Heart right ventricle (tissue), 16 donors: ENCODE measurements around the gene STATH. TPM values are rescaled to one million over a fixed set of nuclear protein-coding genes. Genes with fewer than 3 reads are reported as not detected.
"Not testable (repeated sequence)": the region's sequence is repeated elsewhere in the genome, so short reads cannot be mapped to it uniquely, and the experiment has no call there.

ENCODE experiments used
- ATAC-seq, 8 donors: fragments of 200-7000 bp; cut with Tn5 transposase; one replicate each; pipeline ENCODE4 v1.9.1; 2020; ENCODE audit warnings: mild to moderate bottlenecking in 8 of 8, moderate library complexity in 8 of 8, moderate number of reproducible peaks in 1 of 8
- DNase-seq, 2 donors: peaks; one replicate each; pipeline ENCODE4 v3.0.0-alpha.2; 2020
- H3K27ac ChIP-seq, 10 donors: fragments of 200-600 bp; sonication (generic) in 2 of 10; one replicate each; pipeline versions ENCODE4 v1.5.0 to v1.8.0; 2020 to 2022; ENCODE audit warnings: mild to moderate bottlenecking in 3 of 10
- H3K27me3 ChIP-seq, 7 donors: fragments of 200-600 bp; one replicate each; pipeline ENCODE4 v1.8.0; 2021 to 2022; ENCODE audit warnings: mild to moderate bottlenecking in 2 of 7
- H3K36me3 ChIP-seq, 9 donors: fragments of 200-600 bp; sonication (generic) in 1 of 9; one replicate each; pipeline versions ENCODE4 v1.5.0 to v1.8.0; 2020 to 2022; ENCODE audit warnings: mild to moderate bottlenecking in 2 of 9
- H3K4me1 ChIP-seq, 9 donors: fragments of 200-600 bp; sonication (generic) in 1 of 9; one replicate each; pipeline versions ENCODE4 v1.5.0 to v1.8.0; 2020 to 2022; ENCODE audit warnings: mild to moderate bottlenecking in 4 of 9
- H3K4me3 ChIP-seq, 10 donors: fragments of 200-600 bp; sonication (generic) in 2 of 10; one replicate each; pipeline versions ENCODE4 v1.5.0 to v1.8.0; 2020 to 2022; ENCODE audit warnings: mild to moderate bottlenecking in 7 of 10, moderate library complexity in 2 of 10
- H3K9me3 ChIP-seq, 11 donors: fragments of 200-600 bp in 10 of 11; sonication (generic) in 2 of 11; one replicate each; pipeline versions ENCODE4 v1.5.0 to v1.8.0; 2013 to 2022; ENCODE audit warnings: mild to moderate bottlenecking in 2 of 11, control low read depth in 1 of 11, moderate library complexity in 1 of 11
- WGBS, 2 donors: extraction: QIAGEN DNeasy Blood & Tissue Kit; methylation state at CpG; one replicate each; pipeline ENCODE4 v1.1.7; 2013; ENCODE audit warnings: inconsistent platforms in 1 of 2; 5-methylcytosine and 5-hydroxymethylcytosine counted together
- intact Hi-C, 10 donors: fragments of 100-400 bp; cut with DNase I; formaldehyde crosslinking; loops; one replicate each; pipeline versions ENCODE4 v1.11.1 to v1.14.2; 2022
- polyA plus RNA-seq, 2 donors: library from polyadenylated mRNA; stranded (reverse); fragments of 200-250 nt; gene quantifications; one replicate each; pipeline ENCODE4 v1.2.3, GENCODE V29; 2013
- total RNA-seq, 10 donors: library from RNA; stranded (reverse); fragmentation: NEBNext Ultra II Directional in 3 of 10; extraction: Animal tissue kit (Norgen Biotek cat#: 25700) in 3 of 10; gene quantifications; one replicate each; pipeline versions ENCODE4 v1.2.1 to v1.2.4, GENCODE V29; 2021 to 2023
- TF ChIP-seq, protein P1 (sequence below), 9 donors: fragments of 200-600 bp; sonication (generic) in 2 of 9; IDR thresholded peaks; one replicate each; pipeline versions ENCODE4 v1.5.0 to v1.8.0; 2021 to 2022; ENCODE audit warnings: antibody characterized with exemption in 9 of 9, mild to moderate bottlenecking in 5 of 9, moderate library complexity in 1 of 9
- donor health status: Arrhythmogenic right ventricular cardiomyopathy.
- donor health status: ischemic (EF 13 %, LVEDD 7.1; RV severe dilation, severe dysfunction).
- donor health status: healthy with polysubstance abuse.
- donor health status: DM: no; HTN: yes; CAD: no.
- donor health status: DM: no; HTN: no; CAD: no.
- donor health status: ischemic (EF 25% LVEDD 6.9; RV normal size, moderate dysfunction).
- donor health status: ischemic (EF 25% LVEDD 5.7; RV mildly dilated, moderate dysfunction).
- donor health status: healthy.
- donor health status: DM: yes; HTN: yes; CAD: no.
- donor health status: Ischemic cardiomyopathy.
- donor health status: ischemic (EF 35%, LVEDD 5.7; RV mildly dilated, moderate dysfunction).
- donor health status: nonischemic (EF 11% LVEDD 7.7; RV severe dilation, severe dysfunction).
- donor health status: DM: yes; HTN: yes; CAD: no.
- donor health status: PGD.
- donor health status: ischemic (EF 29% LVEDD 5.4; RV normal size, mild dysfunction).
- donor health status: nonischemic (EF 23%, LVEDD 6.1; RV moderate dilation, normal function).

The STATH gene
- total and polyA plus RNA-seq, 12 donors: not detected

DNA sequence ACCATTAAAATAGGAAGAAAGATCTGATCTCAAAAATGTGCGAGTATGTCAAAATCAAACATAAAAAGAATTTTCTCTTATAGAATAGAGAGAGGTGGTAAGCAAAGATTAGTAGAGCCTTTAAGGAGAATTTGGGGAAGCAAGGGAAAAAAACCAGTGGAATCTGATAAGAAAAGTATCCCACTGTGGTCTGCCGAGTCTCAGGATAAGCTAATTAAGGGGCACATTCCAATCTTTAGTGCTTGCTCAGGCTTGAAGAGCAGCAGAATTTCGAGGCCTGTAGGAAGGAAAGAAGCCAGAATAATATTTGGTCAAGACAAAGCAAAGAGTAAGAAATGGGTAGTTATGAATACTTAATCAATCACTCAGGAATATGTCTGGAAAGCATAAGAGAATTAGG is 13.0 kb downstream of the STATH start:
- WGBS, 2 donors: 40 to 45% methylated on average over 3 of the region's 3 CpGs
- intact Hi-C loops: no loop called here

DNA sequence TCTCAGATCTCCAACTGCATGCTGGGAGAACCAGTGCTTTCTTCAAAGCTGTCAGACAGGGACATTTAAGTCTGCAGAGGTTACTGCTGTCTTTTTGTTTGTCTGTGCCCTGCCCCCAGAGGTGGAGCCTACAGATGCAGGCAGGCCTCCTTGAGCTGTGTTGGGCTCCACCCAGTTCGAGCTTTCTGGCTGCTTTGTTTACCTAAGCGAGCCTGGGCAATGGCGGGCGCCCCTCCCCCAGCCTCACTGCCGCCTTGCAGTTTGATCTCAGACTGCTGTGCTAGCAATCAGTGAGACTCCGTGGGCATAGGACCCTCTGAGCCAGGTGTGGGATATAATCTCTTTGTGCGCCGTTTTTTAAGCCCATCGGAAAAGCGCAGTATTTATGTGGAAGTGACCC is 23.2 kb downstream of the STATH start:
- intact Hi-C loops, DNase-seq, H3K27ac ChIP-seq, H3K27me3 ChIP-seq, H3K9me3 ChIP-seq, ATAC-seq, H3K4me3 ChIP-seq, H3K36me3 ChIP-seq, H3K4me1 ChIP-seq: not testable (repeated sequence)
- 79 to 81% methylated on average over 7 to 8 of the region's 10 CpGs for WGBS, 2 donors

More for the DNA sequence above, 13.0 kb downstream of the STATH start:
- H3K4me1 ChIP-seq: no peaks in the 10 kb centered on the region
- no peaks in the 10 kb centered on the region for H3K36me3 ChIP-seq
- H3K27ac ChIP-seq: no peak overlapping the region
- no peaks in the 10 kb centered on the region for H3K27me3 ChIP-seq
- H3K9me3 ChIP-seq: peaks cover 0 to 8% (median 0%) of the 10 kb centered on the region in 11 donors
- H3K4me3 ChIP-seq: no peak overlapping the region
- DNase-seq (no peak), ATAC-seq (no peak)
- TF ChIP-seq, protein P1, sequence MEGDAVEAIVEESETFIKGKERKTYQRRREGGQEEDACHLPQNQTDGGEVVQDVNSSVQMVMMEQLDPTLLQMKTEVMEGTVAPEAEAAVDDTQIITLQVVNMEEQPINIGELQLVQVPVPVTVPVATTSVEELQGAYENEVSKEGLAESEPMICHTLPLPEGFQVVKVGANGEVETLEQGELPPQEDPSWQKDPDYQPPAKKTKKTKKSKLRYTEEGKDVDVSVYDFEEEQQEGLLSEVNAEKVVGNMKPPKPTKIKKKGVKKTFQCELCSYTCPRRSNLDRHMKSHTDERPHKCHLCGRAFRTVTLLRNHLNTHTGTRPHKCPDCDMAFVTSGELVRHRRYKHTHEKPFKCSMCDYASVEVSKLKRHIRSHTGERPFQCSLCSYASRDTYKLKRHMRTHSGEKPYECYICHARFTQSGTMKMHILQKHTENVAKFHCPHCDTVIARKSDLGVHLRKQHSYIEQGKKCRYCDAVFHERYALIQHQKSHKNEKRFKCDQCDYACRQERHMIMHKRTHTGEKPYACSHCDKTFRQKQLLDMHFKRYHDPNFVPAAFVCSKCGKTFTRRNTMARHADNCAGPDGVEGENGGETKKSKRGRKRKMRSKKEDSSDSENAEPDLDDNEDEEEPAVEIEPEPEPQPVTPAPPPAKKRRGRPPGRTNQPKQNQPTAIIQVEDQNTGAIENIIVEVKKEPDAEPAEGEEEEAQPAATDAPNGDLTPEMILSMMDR (IDR thresholded peaks at IDR 0.05): no peak

DNA sequence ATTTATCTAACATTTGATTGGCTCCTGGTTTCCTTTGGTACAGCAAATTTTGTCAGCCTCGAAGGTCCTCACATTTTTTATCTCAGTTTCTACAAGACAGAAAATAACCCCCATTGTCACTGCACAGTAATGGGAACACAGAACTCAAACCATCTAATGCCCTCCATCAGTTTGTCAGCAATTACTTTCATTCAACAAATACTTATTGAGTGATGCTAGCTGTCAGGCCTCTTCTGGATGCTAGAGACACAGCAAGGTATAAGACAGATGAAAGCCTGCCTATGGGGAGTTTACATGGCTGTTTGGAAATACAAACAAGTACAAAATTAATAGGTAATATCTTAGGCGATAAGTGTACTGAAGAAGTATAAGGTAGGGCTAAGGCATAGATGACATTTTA is 27.5 kb downstream of the STATH start:
- ATAC-seq (no peak), DNase-seq (no peak)
- Histone ChIP-seq H3K4me1 (no peaks in the 10 kb centered on the region), H3K27ac (no peak overlapping the region), H3K9me3 (no peaks in the 10 kb centered on the region), H3K27me3 (no peaks in the 10 kb centered on the region), H3K36me3 (no peaks in the 10 kb centered on the region), H3K4me3 (no peak overlapping the region)
- intact Hi-C loops: no loop called here
- TF ChIP-seq, protein P1 (IDR thresholded peaks at IDR 0.05): no peak
- WGBS, 2 donors: 74 to 80% methylated on average over 2 of the region's 2 CpGs

DNA sequence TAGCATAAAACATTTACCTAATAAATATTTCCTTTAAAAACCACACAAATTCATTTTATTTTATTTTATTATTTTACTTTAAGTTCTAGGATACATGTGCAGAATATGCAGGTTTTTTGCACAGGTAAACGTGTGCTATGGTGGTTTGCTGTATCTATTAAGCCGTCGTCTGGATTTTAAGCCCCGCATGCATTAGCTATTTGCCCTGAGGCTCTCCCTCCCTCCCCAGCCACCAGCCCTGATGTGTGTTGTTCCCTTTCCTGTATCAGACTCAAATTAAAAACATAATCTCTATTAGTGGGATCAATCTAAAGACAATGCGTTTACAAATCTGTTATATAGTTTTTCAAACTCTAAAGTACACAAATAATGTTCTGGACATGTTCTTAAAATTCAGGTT is 31.2 kb downstream of the STATH start:
- Histone ChIP-seq H3K4me3 (no peak overlapping the region), H3K36me3 (no peaks in the 10 kb centered on the region), H3K4me1 (no peaks in the 10 kb centered on the region), H3K27me3 (no peaks in the 10 kb centered on the region), H3K9me3 (no peaks in the 10 kb centered on the region), H3K27ac (no peak overlapping the region)
- 76 to 82% methylated on average over 5 of the region's 5 CpGs for WGBS, 2 donors
- DNase-seq (no peak), ATAC-seq (no peak)
- intact Hi-C loops: no loop called here
- TF ChIP-seq, protein P1 (IDR thresholded peaks at IDR 0.05): no peak

DNA sequence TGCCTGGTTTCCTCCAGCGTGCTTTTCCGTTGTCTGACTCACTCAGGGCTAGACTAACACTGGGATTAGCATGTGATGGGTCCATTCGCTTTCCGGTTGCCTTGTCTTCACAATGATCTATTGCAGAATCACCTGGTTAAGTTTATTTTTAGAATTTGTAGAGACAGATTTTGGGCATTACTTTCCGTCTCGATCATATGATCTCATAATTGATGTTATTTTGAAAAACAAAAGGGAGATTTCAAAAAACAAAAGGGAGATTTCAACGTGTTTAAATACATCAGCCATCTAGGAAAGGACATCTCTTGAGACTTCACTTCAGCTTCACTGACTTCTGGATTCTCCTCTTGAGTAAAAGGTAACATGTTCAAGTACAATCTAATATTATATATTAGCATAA is 32.4 kb downstream of the STATH start, which contains the start of gene HTN3:
Gene HTN3 (plus strand): TSS at position 301 of the 400 bp plus-strand sequence. CDS start 2,282 bp downstream, outside the sequence.
- DNase-seq, H3K9me3 ChIP-seq, H3K4me1 ChIP-seq, H3K4me3 ChIP-seq, H3K27ac ChIP-seq, intact Hi-C loops, H3K27me3 ChIP-seq, ATAC-seq, H3K36me3 ChIP-seq: not testable (repeated sequence)
- 73 to 82% methylated on average over 5 to 6 of the region's 7 CpGs for WGBS, 2 donors

DNA sequence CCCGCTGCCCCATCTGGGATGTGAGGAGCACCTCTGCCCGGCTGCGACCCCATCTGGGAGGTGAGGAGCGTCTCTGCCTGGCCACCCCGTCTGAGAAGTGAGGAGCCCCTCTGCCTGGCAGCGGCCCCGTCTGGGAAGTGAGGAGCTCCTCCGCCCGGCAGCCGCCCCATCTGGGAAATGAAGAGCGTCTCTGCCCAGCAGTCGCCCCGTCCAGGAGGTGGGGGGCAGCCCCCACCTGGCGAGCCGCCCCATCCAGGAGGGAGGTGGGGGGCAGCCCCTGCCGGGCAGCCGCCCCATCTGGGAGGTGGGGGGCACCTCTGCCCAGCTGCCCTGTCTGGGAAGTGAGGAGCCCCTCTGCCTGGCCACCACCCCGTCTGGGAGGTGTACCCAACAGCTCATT is 41.8 kb downstream of the STATH start:
- H3K27ac ChIP-seq, H3K4me3 ChIP-seq, H3K4me1 ChIP-seq, DNase-seq, H3K27me3 ChIP-seq, ATAC-seq, intact Hi-C loops, H3K36me3 ChIP-seq: not testable (repeated sequence)
- H3K9me3 ChIP-seq: peaks cover 0 to 42% (median 0%) of the 10 kb centered on the region in 11 donors
- WGBS, 2 donors: 87 to 89% methylated on average over 17 to 18 of the region's 18 CpGs

DNA sequence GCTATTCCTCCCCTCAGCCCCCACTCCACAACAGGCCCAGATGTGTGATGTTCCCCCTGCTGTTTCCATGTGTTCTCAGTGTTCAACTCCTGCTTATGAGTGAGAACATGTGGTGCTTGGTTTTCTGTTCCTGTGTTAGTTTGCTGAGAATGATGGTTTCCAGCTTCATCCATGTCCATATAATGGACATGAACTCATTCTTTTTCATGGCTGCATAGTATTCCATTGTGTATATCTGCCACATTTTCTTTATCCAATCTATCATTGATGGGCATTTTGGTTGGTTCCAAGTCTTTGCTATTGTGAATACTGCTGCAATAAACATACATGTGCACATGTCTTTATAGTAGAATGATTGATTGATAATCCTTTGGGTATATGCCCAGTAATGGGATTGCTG is 44.2 kb downstream of the STATH start:
- H3K4me3 ChIP-seq, H3K36me3 ChIP-seq, H3K27me3 ChIP-seq, ATAC-seq, H3K4me1 ChIP-seq, intact Hi-C loops, H3K27ac ChIP-seq, DNase-seq: not testable (repeated sequence)
- H3K9me3 ChIP-seq: peaks cover 0 to 31% (median 0%) of the 10 kb centered on the region in 11 donors
